WTC11 (cell line): ENCODE measurements around the gene IRAK2.

Source experiments
- CREB1 ChIP-seq: sonication (generic); formaldehyde crosslinking; IDR thresholded peaks from 2 replicates; pipeline ENCODE4 v1.8.0; 2023; ENCODE audit warnings: mild to moderate bottlenecking, missing genetic modification reagents
- ELF4 ChIP-seq: sonication (generic); formaldehyde crosslinking; IDR thresholded peaks from 2 replicates; pipeline ENCODE4 v1.8.1; 2022; ENCODE audit warnings: low read depth, mild to moderate bottlenecking, moderate library complexity, missing genetic modification reagents
- NFYB ChIP-seq: sonication (generic); formaldehyde crosslinking; conservative IDR thresholded peaks from 2 replicates; pipeline ENCODE4 v1.8.0; 2022; ENCODE audit warnings: low read depth, missing genetic modification reagents
- NR1H2 ChIP-seq: sonication (generic); formaldehyde crosslinking; IDR thresholded peaks from 2 replicates; pipeline ENCODE4 v1.9.0; 2021; ENCODE audit warnings: mild to moderate bottlenecking, moderate library complexity, missing genetic modification reagents
- NR2C2 ChIP-seq: sonication (generic); formaldehyde crosslinking; IDR thresholded peaks from 2 replicates; pipeline ENCODE4 v1.8.0; 2022; ENCODE audit warnings: mild to moderate bottlenecking, missing genetic modification reagents
- ZBTB21 ChIP-seq: sonication (generic); formaldehyde crosslinking; IDR thresholded peaks from 2 replicates; pipeline ENCODE4 v1.8.1; 2023; ENCODE audit warnings: mild to moderate bottlenecking, missing genetic modification reagents, borderline replicate concordance
- ZNF219 ChIP-seq: sonication (generic); formaldehyde crosslinking; IDR thresholded peaks from 2 replicates; pipeline ENCODE4 v1.8.0; 2023; ENCODE audit warnings: missing genetic modification reagents, mild to moderate bottlenecking, borderline replicate concordance
- TF ChIP-seq, protein P1 (sequence below): fragments of 200-600 bp; IDR thresholded peaks from 2 replicates; pipeline ENCODE4 v1.8.0; 2022; ENCODE audit warnings: antibody characterized with exemption
- TF ChIP-seq, protein P2 (sequence below): fragments of 250-450 bp; sonication (Bioruptor Pico); IDR thresholded peaks from 2 replicates; pipeline ENCODE4 v1.9.0; 2021; ENCODE audit warnings: mild to moderate bottlenecking, borderline replicate concordance
- TF ChIP-seq, protein P3 (sequence below): sonication (generic); formaldehyde crosslinking; IDR thresholded peaks from 2 replicates; pipeline ENCODE4 v1.8.1; 2023; ENCODE audit warnings: mild to moderate bottlenecking, missing genetic modification reagents, borderline replicate concordance
- TF ChIP-seq, protein P4 (sequence below): sonication (generic); formaldehyde crosslinking; conservative IDR thresholded peaks from 2 replicates; pipeline ENCODE4 v1.8.1; 2022; ENCODE audit warnings: mild to moderate bottlenecking, missing genetic modification reagents
- TF ChIP-seq, protein P5 (sequence below): sonication (generic); formaldehyde crosslinking; IDR thresholded peaks from 2 replicates; pipeline ENCODE4 v1.8.0; 2022; ENCODE audit warnings: mild to moderate bottlenecking, missing genetic modification reagents
- TF ChIP-seq, protein P6 (sequence below): sonication (generic); formaldehyde crosslinking; IDR thresholded peaks from 2 replicates; pipeline ENCODE4 v1.8.1; 2022; ENCODE audit warnings: mild to moderate bottlenecking, missing genetic modification reagents, moderate library complexity, borderline replicate concordance

DNA sequence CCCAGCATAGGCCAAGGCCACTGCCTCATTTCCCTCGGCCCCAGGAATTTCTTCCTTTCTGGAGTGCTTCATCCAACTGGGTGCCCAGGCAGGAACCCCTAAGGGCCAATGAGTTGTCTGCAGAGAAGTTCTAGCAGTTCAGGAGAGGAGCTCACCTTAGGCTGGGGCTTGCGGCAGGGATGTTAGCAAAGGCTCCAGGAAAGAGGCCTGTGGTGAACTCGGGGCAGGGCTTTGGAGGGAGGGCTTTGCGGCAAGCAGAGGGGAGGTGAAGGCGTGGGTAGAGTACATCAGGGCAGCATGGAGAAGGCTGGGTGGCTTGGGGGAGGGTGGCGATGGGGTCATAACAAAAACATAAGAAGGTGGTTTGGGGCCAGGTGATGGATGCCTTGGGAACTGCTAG lies 126.9 kb downstream of the IRAK2 start:
- TF ChIP-seq, protein P1, sequence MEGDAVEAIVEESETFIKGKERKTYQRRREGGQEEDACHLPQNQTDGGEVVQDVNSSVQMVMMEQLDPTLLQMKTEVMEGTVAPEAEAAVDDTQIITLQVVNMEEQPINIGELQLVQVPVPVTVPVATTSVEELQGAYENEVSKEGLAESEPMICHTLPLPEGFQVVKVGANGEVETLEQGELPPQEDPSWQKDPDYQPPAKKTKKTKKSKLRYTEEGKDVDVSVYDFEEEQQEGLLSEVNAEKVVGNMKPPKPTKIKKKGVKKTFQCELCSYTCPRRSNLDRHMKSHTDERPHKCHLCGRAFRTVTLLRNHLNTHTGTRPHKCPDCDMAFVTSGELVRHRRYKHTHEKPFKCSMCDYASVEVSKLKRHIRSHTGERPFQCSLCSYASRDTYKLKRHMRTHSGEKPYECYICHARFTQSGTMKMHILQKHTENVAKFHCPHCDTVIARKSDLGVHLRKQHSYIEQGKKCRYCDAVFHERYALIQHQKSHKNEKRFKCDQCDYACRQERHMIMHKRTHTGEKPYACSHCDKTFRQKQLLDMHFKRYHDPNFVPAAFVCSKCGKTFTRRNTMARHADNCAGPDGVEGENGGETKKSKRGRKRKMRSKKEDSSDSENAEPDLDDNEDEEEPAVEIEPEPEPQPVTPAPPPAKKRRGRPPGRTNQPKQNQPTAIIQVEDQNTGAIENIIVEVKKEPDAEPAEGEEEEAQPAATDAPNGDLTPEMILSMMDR, result no peak
- TF ChIP-seq, protein P2, sequence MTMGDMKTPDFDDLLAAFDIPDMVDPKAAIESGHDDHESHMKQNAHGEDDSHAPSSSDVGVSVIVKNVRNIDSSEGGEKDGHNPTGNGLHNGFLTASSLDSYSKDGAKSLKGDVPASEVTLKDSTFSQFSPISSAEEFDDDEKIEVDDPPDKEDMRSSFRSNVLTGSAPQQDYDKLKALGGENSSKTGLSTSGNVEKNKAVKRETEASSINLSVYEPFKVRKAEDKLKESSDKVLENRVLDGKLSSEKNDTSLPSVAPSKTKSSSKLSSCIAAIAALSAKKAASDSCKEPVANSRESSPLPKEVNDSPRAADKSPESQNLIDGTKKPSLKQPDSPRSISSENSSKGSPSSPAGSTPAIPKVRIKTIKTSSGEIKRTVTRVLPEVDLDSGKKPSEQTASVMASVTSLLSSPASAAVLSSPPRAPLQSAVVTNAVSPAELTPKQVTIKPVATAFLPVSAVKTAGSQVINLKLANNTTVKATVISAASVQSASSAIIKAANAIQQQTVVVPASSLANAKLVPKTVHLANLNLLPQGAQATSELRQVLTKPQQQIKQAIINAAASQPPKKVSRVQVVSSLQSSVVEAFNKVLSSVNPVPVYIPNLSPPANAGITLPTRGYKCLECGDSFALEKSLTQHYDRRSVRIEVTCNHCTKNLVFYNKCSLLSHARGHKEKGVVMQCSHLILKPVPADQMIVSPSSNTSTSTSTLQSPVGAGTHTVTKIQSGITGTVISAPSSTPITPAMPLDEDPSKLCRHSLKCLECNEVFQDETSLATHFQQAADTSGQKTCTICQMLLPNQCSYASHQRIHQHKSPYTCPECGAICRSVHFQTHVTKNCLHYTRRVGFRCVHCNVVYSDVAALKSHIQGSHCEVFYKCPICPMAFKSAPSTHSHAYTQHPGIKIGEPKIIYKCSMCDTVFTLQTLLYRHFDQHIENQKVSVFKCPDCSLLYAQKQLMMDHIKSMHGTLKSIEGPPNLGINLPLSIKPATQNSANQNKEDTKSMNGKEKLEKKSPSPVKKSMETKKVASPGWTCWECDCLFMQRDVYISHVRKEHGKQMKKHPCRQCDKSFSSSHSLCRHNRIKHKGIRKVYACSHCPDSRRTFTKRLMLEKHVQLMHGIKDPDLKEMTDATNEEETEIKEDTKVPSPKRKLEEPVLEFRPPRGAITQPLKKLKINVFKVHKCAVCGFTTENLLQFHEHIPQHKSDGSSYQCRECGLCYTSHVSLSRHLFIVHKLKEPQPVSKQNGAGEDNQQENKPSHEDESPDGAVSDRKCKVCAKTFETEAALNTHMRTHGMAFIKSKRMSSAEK (CRISPR knock-in tag), result no peak
- TF ChIP-seq CREB1 (no peak), ZBTB21 (CRISPR knock-in tag) (no peak), NR1H2 (CRISPR knock-in tag) (no peak), NFYB (no peak), ZNF219 (CRISPR knock-in tag) (no peak), ELF4 (CRISPR knock-in tag) (no peak), NR2C2 (no peak)
- TF ChIP-seq, protein P3, sequence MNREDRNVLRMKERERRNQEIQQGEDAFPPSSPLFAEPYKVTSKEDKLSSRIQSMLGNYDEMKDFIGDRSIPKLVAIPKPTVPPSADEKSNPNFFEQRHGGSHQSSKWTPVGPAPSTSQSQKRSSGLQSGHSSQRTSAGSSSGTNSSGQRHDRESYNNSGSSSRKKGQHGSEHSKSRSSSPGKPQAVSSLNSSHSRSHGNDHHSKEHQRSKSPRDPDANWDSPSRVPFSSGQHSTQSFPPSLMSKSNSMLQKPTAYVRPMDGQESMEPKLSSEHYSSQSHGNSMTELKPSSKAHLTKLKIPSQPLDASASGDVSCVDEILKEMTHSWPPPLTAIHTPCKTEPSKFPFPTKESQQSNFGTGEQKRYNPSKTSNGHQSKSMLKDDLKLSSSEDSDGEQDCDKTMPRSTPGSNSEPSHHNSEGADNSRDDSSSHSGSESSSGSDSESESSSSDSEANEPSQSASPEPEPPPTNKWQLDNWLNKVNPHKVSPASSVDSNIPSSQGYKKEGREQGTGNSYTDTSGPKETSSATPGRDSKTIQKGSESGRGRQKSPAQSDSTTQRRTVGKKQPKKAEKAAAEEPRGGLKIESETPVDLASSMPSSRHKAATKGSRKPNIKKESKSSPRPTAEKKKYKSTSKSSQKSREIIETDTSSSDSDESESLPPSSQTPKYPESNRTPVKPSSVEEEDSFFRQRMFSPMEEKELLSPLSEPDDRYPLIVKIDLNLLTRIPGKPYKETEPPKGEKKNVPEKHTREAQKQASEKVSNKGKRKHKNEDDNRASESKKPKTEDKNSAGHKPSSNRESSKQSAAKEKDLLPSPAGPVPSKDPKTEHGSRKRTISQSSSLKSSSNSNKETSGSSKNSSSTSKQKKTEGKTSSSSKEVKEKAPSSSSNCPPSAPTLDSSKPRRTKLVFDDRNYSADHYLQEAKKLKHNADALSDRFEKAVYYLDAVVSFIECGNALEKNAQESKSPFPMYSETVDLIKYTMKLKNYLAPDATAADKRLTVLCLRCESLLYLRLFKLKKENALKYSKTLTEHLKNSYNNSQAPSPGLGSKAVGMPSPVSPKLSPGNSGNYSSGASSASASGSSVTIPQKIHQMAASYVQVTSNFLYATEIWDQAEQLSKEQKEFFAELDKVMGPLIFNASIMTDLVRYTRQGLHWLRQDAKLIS (CRISPR knock-in tag), result no peak
- TF ChIP-seq, protein P4, sequence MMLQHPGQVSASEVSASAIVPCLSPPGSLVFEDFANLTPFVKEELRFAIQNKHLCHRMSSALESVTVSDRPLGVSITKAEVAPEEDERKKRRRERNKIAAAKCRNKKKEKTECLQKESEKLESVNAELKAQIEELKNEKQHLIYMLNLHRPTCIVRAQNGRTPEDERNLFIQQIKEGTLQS (CRISPR knock-in tag), result no peak
- TF ChIP-seq, protein P5, sequence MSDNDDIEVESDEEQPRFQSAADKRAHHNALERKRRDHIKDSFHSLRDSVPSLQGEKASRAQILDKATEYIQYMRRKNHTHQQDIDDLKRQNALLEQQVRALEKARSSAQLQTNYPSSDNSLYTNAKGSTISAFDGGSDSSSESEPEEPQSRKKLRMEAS (CRISPR knock-in tag), result no peak
- TF ChIP-seq, protein P6, sequence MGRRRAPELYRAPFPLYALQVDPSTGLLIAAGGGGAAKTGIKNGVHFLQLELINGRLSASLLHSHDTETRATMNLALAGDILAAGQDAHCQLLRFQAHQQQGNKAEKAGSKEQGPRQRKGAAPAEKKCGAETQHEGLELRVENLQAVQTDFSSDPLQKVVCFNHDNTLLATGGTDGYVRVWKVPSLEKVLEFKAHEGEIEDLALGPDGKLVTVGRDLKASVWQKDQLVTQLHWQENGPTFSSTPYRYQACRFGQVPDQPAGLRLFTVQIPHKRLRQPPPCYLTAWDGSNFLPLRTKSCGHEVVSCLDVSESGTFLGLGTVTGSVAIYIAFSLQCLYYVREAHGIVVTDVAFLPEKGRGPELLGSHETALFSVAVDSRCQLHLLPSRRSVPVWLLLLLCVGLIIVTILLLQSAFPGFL, result no peak
